ENCODE data around the gene SPRN. TPM values are rescaled to one million over a fixed set of nuclear protein-coding genes. Genes with fewer than 3 reads are reported as not detected.
"Not testable (repeated sequence)": the region's sequence is repeated elsewhere in the genome, so short reads cannot be mapped to it uniquely, and the experiment has no call there.

Gene SPRN
- total and polyA plus RNA-seq, 2 donors from 2014 or later: not detected

GRCh38 chr10:133419211-133419950 is 5.0 kb downstream of the SPRN start:
- Histone ChIP-seq H3K27ac (ENCODE audit: low read depth in 2 of 2, low read length in 2 of 2) (no peak overlapping the region), H3K9ac (ENCODE audit: low read length in 3 of 3) (no peak overlapping the region), H3K4me1 (ENCODE audit: control insufficient read depth in 2 of 3, insufficient read depth in 2 of 3, low read depth in 1 of 3, low read length in 3 of 3) (peaks cover 0 to 2% (median 0%) of the 10 kb centered on the region in 3 donors), H3K36me3 (ENCODE audit: control insufficient read depth in 2 of 3, insufficient read depth in 3 of 3, low read length in 3 of 3) (peaks cover 0 to 6% (median 5%) of the 10 kb centered on the region in 3 donors), H3K9me3 (ENCODE audit: control insufficient read depth in 2 of 3, insufficient read depth in 1 of 3, low read length in 3 of 3) (no peaks in the 10 kb centered on the region), H3K27me3 (ENCODE audit: control insufficient read depth, insufficient read depth, low read length) (no peaks in the 10 kb centered on the region), H3K4me3 (ENCODE audit: low read length in 3 of 3) (no peak overlapping the region)
- FAIRE-seq (no peak), DNase-seq (peak in 2 of 5 donors; percentile 35 to 72)
- intact Hi-C loops (cut with DNase I): no loop called here
- no peak for TF ChIP-seq CTCF (IDR thresholded peaks at IDR 0.05; ENCODE audit: borderline replicate concordance, extremely low read depth, insufficient read depth)

- H3K4me3 ChIP-seq (ENCODE audit: low read length in 3 of 3): no peak overlapping the region
- no peaks in the 10 kb centered on the region for H3K27me3 ChIP-seq (ENCODE audit: control insufficient read depth, insufficient read depth, low read length)
- TF ChIP-seq CTCF (IDR thresholded peaks at IDR 0.05; ENCODE audit: borderline replicate concordance, extremely low read depth, insufficient read depth): no peak
- H3K36me3 ChIP-seq (ENCODE audit: control insufficient read depth in 2 of 3, insufficient read depth in 3 of 3, low read length in 3 of 3): peaks cover 0 to 6% (median 5%) of the 10 kb centered on the region in 3 donors
- no peak overlapping the region for H3K9ac ChIP-seq (ENCODE audit: low read length in 3 of 3)
- no peak overlapping the region for H3K27ac ChIP-seq (ENCODE audit: low read depth in 2 of 2, low read length in 2 of 2)
- no peaks in the 10 kb centered on the region for H3K9me3 ChIP-seq (ENCODE audit: control insufficient read depth in 2 of 3, insufficient read depth in 1 of 3, low read length in 3 of 3)
- DNase-seq: no peak
- no peak for FAIRE-seq
- intact Hi-C loops (cut with DNase I): no loop called here
- H3K4me1 ChIP-seq (ENCODE audit: control insufficient read depth in 2 of 3, insufficient read depth in 2 of 3, low read depth in 1 of 3, low read length in 3 of 3): peaks cover 0 to 2% (median 0%) of the 10 kb centered on the region in 3 donors
These were observed 6.0 kb downstream of the SPRN start for GRCh38 chr10:133418289-133418993.

GRCh38 chr10:133415752-133416151 is 8.7 kb downstream of the SPRN start:
- H3K4me3 ChIP-seq (ENCODE audit: low read length in 3 of 3): no peak overlapping the region
- H3K4me1 ChIP-seq (ENCODE audit: control insufficient read depth in 2 of 3, insufficient read depth in 2 of 3, low read depth in 1 of 3, low read length in 3 of 3): no peaks in the 10 kb centered on the region
- peaks cover 6 to 14% (median 6%) of the 10 kb centered on the region in 3 donors for H3K36me3 ChIP-seq (ENCODE audit: control insufficient read depth in 2 of 3, insufficient read depth in 3 of 3, low read length in 3 of 3)
- no peak overlapping the region for H3K27ac ChIP-seq (ENCODE audit: low read depth in 2 of 2, low read length in 2 of 2)
- FAIRE-seq: no peak
- H3K9ac ChIP-seq (ENCODE audit: low read length in 3 of 3): no peak overlapping the region
- no peak for TF ChIP-seq CTCF (IDR thresholded peaks at IDR 0.05; ENCODE audit: borderline replicate concordance, extremely low read depth, insufficient read depth)
- peaks cover 0 to 12% (median 6%) of the 10 kb centered on the region in 3 donors for H3K9me3 ChIP-seq (ENCODE audit: control insufficient read depth in 2 of 3, insufficient read depth in 1 of 3, low read length in 3 of 3)
- peak in 1 of 5 donors; percentile 63 for DNase-seq
- intact Hi-C loops (cut with DNase I): no loop called here
- H3K27me3 ChIP-seq (ENCODE audit: control insufficient read depth, insufficient read depth, low read length): no peaks in the 10 kb centered on the region

- H3K4me1 ChIP-seq (ENCODE audit: control insufficient read depth in 2 of 3, insufficient read depth in 2 of 3, low read depth in 1 of 3, low read length in 3 of 3); H3K27me3 ChIP-seq (ENCODE audit: control insufficient read depth, insufficient read depth, low read length); intact Hi-C loops (cut with DNase I); FAIRE-seq; H3K9ac ChIP-seq (ENCODE audit: low read length in 3 of 3); H3K4me3 ChIP-seq (ENCODE audit: low read length in 3 of 3); H3K27ac ChIP-seq (ENCODE audit: low read depth in 2 of 2, low read length in 2 of 2): not testable (repeated sequence)
- peaks cover 6 to 10% (median 7%) of the 10 kb centered on the region in 3 donors for H3K36me3 ChIP-seq (ENCODE audit: control insufficient read depth in 2 of 3, insufficient read depth in 3 of 3, low read length in 3 of 3)
- peak in 1 of 5 donors; percentile 51 for DNase-seq
- H3K9me3 ChIP-seq (ENCODE audit: control insufficient read depth in 2 of 3, insufficient read depth in 1 of 3, low read length in 3 of 3): peaks cover 3 to 12% (median 6%) of the 10 kb centered on the region in 3 donors
These were observed 10.0 kb downstream of the SPRN start for GRCh38 chr10:133414401-133414800.
